ENCODE results near the gene BTD.

The BTD gene

GRCh38 chr3:15637131-15637951 is 35.8 kb downstream of the BTD start:
- DNase-seq, result no peak

DNA sequence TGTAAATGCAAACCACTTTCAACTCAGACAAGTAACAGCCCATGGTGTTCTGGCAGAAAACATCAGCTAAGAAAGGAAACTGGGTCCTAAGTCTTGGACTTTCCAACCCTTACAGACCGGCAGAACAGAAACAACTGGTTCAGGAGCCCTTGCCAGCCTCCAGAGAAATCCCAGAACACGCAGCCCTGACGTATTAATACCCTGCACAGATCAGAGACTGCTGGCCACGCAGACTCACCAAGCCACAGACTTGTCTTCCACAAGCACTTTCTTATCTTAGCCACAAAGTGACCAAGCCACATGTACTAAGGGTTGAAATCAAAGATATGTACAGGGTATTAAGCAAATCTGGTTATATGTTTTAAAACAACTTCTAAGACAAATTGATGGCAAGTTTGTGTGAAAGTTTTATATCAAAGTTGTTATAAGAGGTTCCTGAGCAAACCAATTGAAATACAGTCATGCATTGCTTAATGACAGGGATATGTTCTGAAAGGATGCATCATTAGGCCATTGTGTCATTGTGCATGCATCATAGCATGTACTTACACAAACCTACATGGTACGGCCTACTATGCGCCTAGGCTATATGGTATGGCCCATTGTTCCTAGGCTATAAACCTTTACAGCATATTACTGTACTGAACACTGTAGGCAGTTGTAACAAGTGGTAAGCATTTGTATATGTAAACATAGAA is 36.8 kb downstream of the BTD start:
- DNase-seq, result no peak

DNA sequence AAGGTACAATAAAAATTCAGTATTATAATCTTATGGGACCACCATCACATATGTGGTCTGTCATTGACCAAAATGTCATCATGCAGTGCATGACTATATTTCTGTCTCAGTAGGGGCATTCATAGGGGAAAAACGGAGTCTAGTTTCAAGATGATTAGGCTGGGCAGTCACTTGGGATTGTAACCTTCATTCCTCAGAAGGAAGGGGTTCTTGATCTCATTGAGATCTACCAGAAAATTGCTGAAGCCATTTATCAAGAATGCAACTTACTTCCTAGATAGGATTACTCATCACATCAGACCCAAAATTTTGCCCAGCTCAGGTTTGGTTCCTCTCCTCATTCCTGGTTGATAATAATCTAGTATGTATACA is 37.3 kb downstream of the BTD start:
- no peak for DNase-seq

DNA sequence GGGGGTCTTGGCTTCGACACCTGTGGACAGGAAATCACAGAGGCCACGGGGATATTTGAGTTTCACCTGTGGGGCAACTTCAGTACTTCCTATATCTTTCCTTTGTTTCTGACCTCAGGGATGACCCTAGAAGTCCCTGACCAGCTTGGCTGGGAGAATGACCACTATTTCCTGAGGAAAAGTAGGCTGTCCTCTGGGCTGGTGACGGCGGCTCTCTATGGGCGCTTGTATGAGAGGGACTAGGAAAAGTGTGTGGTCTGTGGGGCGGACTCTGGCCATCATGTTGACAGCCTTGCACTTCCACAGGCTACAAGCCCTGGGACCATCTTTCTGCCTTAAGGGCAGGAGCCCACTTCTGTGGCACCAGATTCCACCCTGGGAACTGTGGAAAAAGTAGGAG is 43.7 kb downstream of the BTD start:
- DNase-seq, result no peak

- DNase-seq, result no peak
Measured at GRCh38 chr3:15645740-15646501, 44.4 kb downstream of the BTD start.

DNA sequence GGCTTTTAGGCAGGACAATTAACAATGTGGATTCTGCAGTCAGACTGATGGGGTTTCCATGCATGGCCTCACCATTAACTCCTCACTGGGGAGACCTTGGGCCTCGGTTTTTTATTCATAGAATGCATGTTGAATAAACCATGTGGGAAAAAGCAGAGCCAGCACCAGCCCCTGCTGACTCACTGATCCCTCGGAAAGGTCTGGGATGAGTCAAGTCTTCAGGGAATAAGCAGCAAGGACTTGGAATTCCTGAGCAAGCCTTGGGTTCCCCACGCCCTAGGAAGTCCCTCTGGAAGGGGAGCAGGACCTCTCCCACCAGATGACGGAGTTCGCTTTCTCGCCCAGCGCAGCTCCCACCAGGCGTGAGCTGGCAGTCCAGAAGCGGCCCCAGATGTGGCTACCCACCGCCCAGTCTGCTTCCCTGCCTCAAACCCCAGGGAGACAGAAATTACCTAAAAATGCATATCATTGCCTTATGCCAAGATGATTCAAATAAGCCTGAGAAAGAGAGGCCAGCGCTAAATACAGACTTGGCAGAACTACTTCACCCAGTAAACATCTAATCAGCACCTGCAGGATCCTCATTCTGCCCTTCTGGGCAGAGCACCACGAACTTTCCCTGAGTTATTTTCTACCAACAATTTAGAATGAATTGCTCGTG is 45.4 kb downstream of the BTD start:
- DNase-seq, result no peak

DNA sequence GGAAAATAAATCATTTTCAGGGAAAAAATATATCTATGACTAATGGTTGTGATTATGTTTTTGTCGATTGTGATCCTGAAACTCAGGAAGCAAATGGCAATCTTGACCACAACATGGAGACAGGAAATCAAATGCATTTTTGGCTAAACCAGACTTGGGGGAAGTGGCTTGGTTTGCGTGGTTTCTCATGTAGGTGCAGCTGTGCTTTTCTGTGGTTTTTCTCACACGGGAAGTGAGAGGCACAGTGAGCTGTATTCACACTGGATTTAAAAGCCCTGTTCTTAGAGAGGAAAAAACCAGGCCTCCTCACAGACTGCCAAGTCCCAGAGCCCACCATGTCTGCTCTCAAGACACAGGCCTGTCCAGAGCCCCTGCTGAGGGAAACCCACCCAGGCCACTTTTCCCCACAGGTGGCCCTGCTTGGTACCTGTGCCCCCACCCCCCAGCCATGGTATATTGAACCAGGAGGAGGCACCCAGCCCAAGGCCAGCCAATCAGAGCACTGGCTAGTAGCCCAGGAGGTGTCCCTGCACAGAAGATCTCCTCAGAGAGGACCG is 46.1 kb downstream of the BTD start:
- DNase-seq, result no peak

DNA sequence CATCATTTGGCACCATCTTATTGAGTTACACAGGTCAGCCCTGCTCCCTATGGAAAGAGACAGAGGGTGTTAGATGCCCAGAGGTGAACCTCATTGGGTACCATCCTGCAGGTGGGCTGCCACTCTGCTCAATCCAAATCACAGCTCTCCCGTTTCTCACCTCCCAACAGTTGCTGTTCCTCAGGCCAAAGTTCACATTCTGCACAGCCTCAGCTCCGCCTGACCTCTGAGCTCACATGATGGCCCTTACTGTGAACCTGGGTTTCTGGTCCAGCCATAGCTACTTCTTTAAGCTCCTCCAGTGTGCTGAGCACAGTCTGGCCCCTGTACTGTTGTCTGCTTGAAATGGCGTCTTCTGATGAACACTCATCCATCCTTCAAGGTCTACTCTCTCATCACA is 47.8 kb downstream of the BTD start:
- DNase-seq, result no peak

DNA sequence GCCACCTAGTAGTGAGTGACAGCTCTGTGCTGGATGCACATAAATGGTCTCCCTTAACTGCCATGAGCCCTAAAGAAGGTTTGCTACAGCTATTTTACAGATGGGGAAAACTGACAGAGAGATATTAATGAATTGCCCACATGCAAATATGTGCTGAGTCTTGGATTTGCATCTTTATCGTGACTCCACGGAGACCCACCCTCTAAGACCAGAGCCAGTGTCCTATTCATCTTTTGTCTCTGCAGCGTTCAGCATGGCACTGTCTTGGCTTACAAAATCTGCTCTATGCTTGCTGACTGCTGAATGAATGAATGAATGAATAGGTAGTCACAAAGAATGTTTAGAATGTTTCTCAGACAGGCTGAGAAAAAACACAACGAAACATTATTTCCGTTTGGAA is 48.3 kb downstream of the BTD start:
- DNase-seq, result no peak

- no peak for DNase-seq
Measured at GRCh38 chr3:15651396-15651795, 49.9 kb downstream of the BTD start.

GRCh38 chr3:15653321-15653720 is 51.8 kb downstream of the BTD start:
- no peak for DNase-seq

DNA sequence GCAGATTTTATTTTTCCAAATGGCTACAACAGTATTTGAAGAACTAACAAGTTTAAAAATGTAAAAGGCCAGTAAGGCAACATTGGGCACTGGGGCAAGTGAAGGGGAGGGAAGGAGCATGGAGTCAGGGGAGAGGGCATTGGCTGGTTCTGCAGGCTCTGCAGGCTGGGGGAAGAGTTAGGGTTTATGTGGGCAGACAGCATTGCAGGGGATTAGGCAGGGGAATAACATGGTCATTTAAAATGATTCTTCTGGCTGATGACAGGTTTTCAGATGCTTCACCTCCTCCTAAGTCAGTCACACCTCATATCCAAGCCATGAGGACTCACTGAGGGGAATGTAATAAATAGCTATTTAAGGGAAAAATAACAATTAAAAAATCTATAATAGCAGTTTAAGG is 52.6 kb downstream of the BTD start:
- DNase-seq, result no peak

DNA sequence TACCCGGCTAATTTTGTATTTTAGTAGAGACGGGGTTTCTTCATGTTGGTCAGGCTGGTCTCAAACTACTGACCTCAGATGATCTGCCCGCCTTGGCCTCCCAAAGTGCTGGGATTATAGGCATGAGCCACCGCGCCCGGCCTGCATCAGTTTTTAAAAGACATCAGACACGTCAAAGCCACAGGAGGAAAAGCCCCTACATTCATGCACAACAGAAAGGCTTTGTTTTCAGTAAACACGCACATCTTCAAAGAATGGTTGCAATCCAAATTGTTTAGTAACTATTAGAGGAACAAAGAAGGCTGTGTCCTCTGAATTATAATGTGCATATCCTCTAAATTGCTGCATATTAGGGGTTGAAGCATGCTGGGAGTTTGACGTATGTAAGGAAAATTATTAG is 53.3 kb downstream of the BTD start:
- no peak for DNase-seq

DNA sequence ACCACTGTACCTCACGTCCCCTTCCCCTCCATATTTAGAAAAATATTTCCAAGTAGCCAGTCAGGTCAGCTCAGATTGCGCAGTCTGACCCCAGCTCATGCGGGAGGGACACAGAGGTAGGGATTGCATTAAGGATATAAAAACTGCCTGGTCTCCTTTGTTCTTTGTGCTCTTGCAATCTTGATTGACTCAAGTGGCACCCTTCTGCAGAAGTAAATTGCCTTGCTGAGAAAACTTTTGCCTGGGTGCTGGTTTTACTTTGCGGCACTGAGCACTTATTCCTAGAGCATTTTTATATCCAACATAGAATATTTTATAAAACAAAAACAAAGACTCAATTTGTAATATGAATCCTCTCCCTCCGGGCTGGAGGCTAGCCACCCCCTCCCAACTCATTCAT is 54.8 kb downstream of the BTD start:
- DNase-seq, result no peak

DNA sequence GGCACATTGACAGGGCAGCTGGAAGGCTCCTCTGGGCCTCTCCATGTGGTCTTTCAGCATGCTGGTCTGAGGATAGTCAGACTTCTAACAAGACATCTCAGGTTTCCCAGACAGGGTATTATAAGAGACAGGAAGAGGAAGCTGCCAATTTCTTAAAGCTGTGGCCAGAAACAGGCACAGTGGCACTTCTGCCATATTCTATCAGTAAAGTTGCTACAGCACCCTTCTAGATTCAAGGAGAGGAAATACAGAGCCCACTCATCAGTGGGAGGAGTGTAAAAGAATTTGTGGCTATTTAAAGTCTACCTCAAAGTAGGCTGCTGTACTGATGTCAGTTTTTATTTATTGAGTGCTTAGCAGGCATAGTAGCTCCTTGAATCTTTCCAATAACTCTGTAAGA is 55.5 kb downstream of the BTD start:
- DNase-seq, result no peak

DNA sequence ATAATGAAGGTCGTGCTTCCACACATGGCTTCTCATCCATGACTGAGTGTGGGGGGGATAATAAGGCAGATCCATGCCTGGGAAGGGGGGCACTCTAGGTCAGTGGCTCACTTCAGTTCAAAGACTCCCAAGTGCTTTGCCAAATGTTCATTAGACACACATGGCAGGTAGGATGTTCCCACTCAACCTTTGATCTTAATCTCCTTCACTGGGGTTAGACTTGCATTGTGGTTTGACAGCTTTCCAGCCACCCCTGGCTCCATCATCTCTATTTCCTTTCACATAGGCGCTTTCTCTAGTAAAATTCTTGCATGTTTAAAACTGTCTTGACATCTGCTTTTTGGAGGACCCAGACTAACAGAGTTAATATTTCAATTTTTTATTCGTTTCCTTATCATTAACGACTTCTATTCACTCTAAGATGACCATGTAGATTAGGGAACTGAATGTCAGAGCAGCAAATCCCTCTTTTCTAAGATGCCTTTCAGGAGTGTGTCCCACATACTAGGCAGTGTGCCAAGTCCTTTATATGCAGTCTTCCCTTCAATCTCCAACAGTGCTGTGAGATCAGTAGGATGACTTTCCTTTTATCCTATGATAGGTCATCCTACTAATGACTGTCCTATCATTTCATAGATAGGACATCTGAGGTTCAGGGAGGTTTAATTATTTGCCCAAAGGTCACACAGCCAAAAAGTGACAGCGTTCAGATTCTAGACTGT is 57.9 kb downstream of the BTD start:
- DNase-seq, result no peak

- DNase-seq, result no peak
Measured at GRCh38 chr3:15660055-15660935, 58.8 kb downstream of the BTD start.

DNA sequence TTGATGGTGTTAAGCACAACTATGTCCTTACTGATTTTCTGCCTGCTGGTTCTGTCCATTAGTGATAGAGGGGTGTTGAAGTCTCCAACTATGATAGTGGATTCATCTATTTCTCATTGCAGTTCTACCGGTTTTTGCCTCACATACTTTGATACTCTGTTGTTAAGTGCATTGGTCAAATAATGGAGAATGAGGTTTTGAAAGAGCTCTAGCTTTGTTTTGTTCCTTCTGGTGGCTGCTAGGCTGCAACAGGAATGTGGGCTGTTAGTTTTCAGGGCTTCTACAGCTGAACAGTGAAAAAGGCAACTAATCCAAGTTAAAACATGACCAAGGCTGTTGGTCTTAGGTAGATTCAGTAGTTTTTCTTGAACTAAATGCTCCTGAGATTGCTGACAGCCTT is 62.6 kb downstream of the BTD start:
- DNase-seq, result no peak

DNA sequence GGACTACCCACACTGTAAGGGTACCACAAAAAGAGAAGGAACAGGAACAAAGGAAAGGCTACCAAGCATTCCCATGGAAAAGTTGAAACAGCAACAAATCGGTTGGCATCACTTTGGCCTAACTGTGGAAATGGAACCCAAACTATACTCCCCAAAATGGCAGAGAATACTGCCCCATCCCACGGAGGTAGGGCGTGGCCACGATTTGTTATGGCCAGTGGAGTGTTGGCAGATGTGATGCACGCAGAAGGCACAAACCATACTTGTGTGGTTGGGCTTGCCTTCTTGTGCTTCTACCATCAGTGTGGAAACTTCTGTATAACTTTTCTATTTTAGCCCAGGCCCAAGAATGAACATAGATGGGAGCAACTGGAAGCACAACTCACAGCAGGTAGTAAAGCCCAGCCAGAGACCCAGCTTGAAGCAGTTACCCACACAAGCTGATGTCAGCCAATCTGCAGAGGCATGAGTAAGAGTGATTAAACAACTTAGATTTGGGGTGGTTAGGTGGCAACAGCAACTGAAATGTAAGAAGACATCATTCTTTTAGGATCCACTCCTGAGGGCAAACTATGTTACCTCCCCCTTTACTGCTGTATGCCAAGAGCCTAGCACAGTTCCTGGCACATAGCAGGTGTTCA is 64.1 kb downstream of the BTD start:
- DNase-seq, result no peak

GRCh38 chr3:15666277-15666676 is 64.7 kb downstream of the BTD start:
- DNase-seq, result no peak

GRCh38 chr3:15667484-15667883 is 65.9 kb downstream of the BTD start:
- DNase-seq, result no peak

Measured in NCI-H187 (cell line).